Ovary (tissue), 9 donors: Measurements from ENCODE around the gene LDLRAD4. TPM values are rescaled to one million over a fixed set of nuclear protein-coding genes. Genes with fewer than 3 reads are reported as not detected.

ENCODE experiments used
- DNase-seq, 5 donors: peaks; one replicate each; pipeline ENCODE4 v3.0.0-alpha.2; 2019 to 2020
- H3K27ac ChIP-seq, 2 donors: fragments of 200-600 bp; one replicate each; pipeline versions ENCODE4 v1.5.1 to v1.8.0; 2019 to 2022
- H3K27me3 ChIP-seq: fragments of 200-600 bp; one replicate; pipeline ENCODE4 v1.8.0; 2022
- H3K36me3 ChIP-seq: fragments of 200-600 bp; sonication (generic); one replicate; pipeline ENCODE4 v1.5.1; 2019
- H3K4me1 ChIP-seq: one replicate; pipeline ENCODE4 v1.8.1; 2013; ENCODE audit warnings: mild to moderate bottlenecking, moderate library complexity; ENCODE audit not compliant: insufficient read depth
- H3K4me3 ChIP-seq: fragments of 200-600 bp; sonication (generic); one replicate; pipeline ENCODE4 v1.5.1; 2017
- H3K9me3 ChIP-seq, 2 donors: fragments of 200-600 bp in 1 of 2; sonication (generic) in 1 of 2; one replicate each; pipeline versions ENCODE4 v1.5.1 to v1.8.1; 2013 to 2019; ENCODE audit warnings: mild to moderate bottlenecking in 1 of 2, moderate library complexity in 1 of 2
- EP300 ChIP-seq: sonication (generic); formaldehyde crosslinking; IDR thresholded peaks from one replicate; pipeline ENCODE4 v1.6.1; 2017; ENCODE audit warnings: antibody characterized with exemption
- POLR2A ChIP-seq: fragments of 450-650 bp; IDR thresholded peaks from one replicate; pipeline ENCODE4 v1.6.1; 2017; ENCODE audit warnings: antibody characterized with exemption, mild to moderate bottlenecking, moderate library complexity
- WGBS, 3 donors: extraction: QIAGEN DNeasy Blood & Tissue Kit in 1 of 3; methylation state at CpG; one replicate each; pipeline versions ENCODE4 v1.1.5 to v1.1.7; 2013 to 2017; 5-methylcytosine and 5-hydroxymethylcytosine counted together
- intact Hi-C, 4 donors: fragments of 100-400 bp; cut with DNase I; formaldehyde crosslinking; loops; one replicate each; pipeline versions ENCODE4 v1.11.0 to v1.15.1; 2022 to 2023
- polyA plus RNA-seq, 2 donors: library from polyadenylated mRNA; stranded (reverse); fragments of 200-250 nt in 1 of 2; fragments of 350-450 nt in 1 of 2; fragmentation: Illumina TruSeq in 1 of 2; extraction: RNeasy Lipid Tissue Mini Kit (QIAGEN cat#74804) in 1 of 2; gene quantifications; one replicate each; pipeline ENCODE4 v1.2.3, GENCODE V29; 2013 to 2014
- total RNA-seq, 7 donors: library from RNA; depleted of rRNA in 2 of 7; stranded (reverse); fragments of >200 nt in 2 of 7; fragmentation: NEBNext Ultra II Directional in 3 of 7; extraction: Animal tissue kit (Norgen Biotek cat#: 25700) in 3 of 7; gene quantifications; one replicate each; pipeline versions ENCODE4 v1.1.0 to v1.2.4, GENCODE V29; 2016 to 2023
- TF ChIP-seq, protein P1 (sequence below), 3 donors: fragments of 450-650 bp in 2 of 3; fragments of 200-600 bp in 1 of 3; IDR thresholded peaks; one replicate each; pipeline versions ENCODE4 v1.5.1 to v1.8.0; 2016 to 2022; ENCODE audit warnings: antibody characterized with exemption in 3 of 3, mild to moderate bottlenecking in 1 of 3
- donor health status: DM: no; HTN: no; CAD: no; lungs with moderate emphysema.
- donor health status: DM: no; HTN: no; CAD: no.
- donor health status: Bipolar disorder and iron deficiency.
- donor health status: DM: yes; HTN: yes; CAD: no.
- donor health status: DM: no; HTN: no; CAD: no.
- donor health status: DM: yes; HTN: yes; CAD: no.

Gene LDLRAD4
- total and polyA plus RNA-seq, 9 donors, result 2.3 to 31.6 (median 8.3) TPM

DNA sequence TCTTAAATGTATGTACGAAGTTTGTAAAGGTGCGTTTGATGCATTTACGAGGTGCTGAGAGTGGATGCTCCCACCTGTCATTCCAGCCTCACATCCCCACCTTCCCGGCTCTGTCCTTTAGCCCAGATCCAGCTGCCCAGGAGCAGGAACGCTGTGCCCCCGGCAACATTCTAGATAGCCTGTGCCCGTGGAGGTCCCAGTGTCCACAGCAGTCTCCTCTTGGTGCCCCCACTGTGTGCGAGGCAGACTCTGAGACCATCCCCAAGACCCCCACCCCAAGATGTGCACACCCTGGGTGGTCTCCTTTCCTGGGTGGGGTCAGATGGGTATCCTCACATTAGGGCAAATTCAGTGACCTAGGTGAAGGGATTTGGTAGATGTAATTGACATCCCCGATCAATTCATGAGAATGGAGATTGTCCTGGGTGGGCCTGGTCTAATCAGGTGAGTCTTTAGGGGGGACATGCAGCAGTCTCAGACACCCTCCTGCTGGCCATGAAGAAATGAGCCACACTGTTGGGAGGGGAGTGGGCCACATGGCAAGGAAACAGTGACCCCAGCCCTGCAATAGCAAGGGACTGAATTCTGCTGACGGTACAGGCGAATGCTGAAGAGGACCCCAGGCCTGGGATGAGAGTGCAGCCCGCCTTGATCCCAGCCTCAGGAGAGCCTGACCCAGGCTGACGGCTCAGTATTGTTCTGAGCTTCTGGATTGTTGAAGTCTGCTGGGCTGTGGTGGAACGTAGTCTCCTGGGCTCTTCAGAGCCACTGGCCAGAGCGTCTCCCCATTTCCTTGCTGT, 304.5 kb downstream of the LDLRAD4 start:
- intact Hi-C loops, result no loop called here
- 82 to 91% (median 87%) methylated on average over 15 of the region's 15 CpGs for WGBS, 3 donors
- no peak for DNase-seq

DNA sequence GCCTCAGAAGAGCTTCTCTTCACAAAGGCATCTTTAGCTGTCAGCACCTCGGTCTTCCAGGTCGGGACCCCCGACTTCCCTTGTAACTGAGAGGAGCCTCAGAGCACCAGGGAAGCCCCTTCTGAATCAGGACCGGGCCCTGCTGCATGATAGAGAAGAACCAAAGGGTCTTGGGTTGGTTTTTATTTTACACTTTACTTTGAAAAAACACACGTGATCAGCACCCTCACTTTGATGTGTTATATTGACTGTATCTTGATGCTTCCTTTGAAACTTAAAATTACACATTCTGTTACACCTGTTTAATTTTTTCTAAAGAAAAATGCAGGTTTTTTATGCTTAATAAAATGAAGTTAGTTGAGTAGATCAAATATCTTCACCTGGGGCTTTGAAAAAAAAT, 305.5 kb downstream of the LDLRAD4 start:
- Histone ChIP-seq H3K4me1 (no peaks in the 10 kb centered on the region), H3K27ac (no peak overlapping the region), H3K9me3 (no peaks in the 10 kb centered on the region), H3K36me3 (no peaks in the 10 kb centered on the region), H3K4me3 (no peak overlapping the region), H3K27me3 (no peaks in the 10 kb centered on the region)
- TF ChIP-seq EP300 (no peak), POLR2A (no peak)
- TF ChIP-seq, protein P1, sequence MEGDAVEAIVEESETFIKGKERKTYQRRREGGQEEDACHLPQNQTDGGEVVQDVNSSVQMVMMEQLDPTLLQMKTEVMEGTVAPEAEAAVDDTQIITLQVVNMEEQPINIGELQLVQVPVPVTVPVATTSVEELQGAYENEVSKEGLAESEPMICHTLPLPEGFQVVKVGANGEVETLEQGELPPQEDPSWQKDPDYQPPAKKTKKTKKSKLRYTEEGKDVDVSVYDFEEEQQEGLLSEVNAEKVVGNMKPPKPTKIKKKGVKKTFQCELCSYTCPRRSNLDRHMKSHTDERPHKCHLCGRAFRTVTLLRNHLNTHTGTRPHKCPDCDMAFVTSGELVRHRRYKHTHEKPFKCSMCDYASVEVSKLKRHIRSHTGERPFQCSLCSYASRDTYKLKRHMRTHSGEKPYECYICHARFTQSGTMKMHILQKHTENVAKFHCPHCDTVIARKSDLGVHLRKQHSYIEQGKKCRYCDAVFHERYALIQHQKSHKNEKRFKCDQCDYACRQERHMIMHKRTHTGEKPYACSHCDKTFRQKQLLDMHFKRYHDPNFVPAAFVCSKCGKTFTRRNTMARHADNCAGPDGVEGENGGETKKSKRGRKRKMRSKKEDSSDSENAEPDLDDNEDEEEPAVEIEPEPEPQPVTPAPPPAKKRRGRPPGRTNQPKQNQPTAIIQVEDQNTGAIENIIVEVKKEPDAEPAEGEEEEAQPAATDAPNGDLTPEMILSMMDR (IDR thresholded peaks at IDR 0.05), result no peak
- intact Hi-C loops, result no loop called here
- WGBS, 3 donors, result 89 to 95% (median 93%) methylated on average over 5 of the region's 5 CpGs
- no peak for DNase-seq

More for the DNA sequence above, 304.5 kb downstream of the LDLRAD4 start:
- no peaks in the 10 kb centered on the region for H3K36me3 ChIP-seq
- no peaks in the 10 kb centered on the region for H3K4me1 ChIP-seq
- no peak overlapping the region for H3K4me3 ChIP-seq
- H3K27ac ChIP-seq, result no peak overlapping the region
- H3K27me3 ChIP-seq, result no peaks in the 10 kb centered on the region
- H3K9me3 ChIP-seq, result no peaks in the 10 kb centered on the region
- TF ChIP-seq POLR2A, result no peak
- TF ChIP-seq EP300, result no peak
- TF ChIP-seq, protein P1 (IDR thresholded peaks at IDR 0.05), result no peak

DNA sequence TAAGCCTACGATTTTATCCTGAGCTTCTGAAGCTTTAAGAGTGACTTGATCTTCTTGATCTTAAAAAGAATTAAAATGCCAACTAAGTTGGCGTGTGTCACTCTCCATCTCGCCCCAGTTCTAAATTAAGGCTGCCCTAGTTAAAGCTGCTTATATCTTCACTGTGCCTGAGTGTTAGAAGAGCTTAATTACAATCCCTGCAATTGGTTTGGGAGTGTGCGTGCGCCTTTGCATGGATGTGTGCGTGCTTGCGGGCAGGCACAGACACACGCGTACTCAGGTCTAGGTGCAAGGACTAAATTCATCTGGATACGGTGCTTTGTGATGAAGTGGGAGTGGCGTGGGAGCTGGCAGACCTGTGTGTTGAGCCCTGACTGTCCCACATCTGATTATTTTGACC, 306.3 kb downstream of the LDLRAD4 start:
- Histone ChIP-seq H3K36me3 (no peaks in the 10 kb centered on the region), H3K27me3 (no peaks in the 10 kb centered on the region), H3K4me1 (no peaks in the 10 kb centered on the region), H3K9me3 (no peaks in the 10 kb centered on the region), H3K4me3 (no peak overlapping the region), H3K27ac (no peak overlapping the region)
- intact Hi-C loops, result no loop called here
- TF ChIP-seq, protein P1 (IDR thresholded peaks at IDR 0.05), result no peak
- TF ChIP-seq POLR2A (no peak), EP300 (no peak)
- no peak for DNase-seq
- 85 to 87% (median 86%) methylated on average over 11 of the region's 11 CpGs for WGBS, 3 donors

DNA sequence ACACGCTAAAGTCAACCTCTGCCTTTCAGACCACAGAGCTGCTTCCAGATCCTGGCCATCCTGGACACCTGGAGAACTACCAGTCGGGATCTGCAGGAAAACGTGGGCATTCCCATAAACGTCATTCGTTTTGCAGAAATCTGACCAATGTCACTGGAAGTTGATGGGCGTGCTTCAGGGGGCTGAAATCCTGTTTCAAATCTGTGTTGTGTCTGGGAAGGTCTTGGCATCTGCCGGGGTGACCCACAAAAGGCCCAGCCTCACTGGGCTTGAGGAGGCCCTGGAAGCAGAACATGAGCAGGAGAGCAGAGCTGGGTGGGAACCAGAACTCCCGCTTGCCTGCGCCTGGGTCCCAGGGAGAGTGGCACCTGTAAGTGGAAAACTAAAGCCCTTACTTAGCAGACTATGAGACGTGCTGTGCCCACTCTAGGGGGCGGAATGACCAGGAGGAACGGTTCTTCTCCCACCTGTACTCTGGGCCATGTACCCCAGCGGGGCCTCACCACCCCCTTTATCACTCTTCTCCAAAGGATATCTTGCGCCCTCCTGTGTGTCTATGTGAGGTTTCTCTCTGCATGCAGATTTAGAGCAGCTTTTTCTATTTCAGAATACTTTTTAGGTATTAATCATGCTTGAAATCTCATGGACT, 306.9 kb downstream of the LDLRAD4 start:
- Histone ChIP-seq H3K27me3 (no peaks in the 10 kb centered on the region), H3K36me3 (no peaks in the 10 kb centered on the region), H3K4me3 (no peak overlapping the region), H3K27ac (no peak overlapping the region), H3K9me3 (no peaks in the 10 kb centered on the region), H3K4me1 (no peaks in the 10 kb centered on the region)
- no peak for DNase-seq
- WGBS, 3 donors, result 84 to 90% (median 89%) methylated on average over 14 of the region's 14 CpGs
- intact Hi-C loops, result no loop called here
- TF ChIP-seq EP300 (no peak), POLR2A (no peak)
- TF ChIP-seq, protein P1 (IDR thresholded peaks at IDR 0.05), result no peak
